Fibroblast of the aortic adventitia (primary cell): ENCODE results near the gene CYB561D1. TPM values are rescaled to one million over a fixed set of nuclear protein-coding genes. Genes with fewer than 3 reads are reported as not detected.
A peak's percentile ranks its signal among the peaks of the same experiment; 100 is the strongest.

ENCODE experiments used
- DNase-seq: peaks from one replicate; pipeline ENCODE4 v3.0.0-alpha.2; 2010; ENCODE audit warnings: low read depth
- H3K4me3 ChIP-seq: 2 replicates; pipeline ENCODE4 v1.5.1; 2011; ENCODE audit warnings: low read depth, mild to moderate bottlenecking, control low read depth, low read length, moderate library complexity
- CTCF ChIP-seq: IDR thresholded peaks from 2 replicates; pipeline ENCODE4 v1.5.1; 2011; ENCODE audit warnings: mild to moderate bottlenecking, low read length, control low read depth, inconsistent platforms; ENCODE audit not compliant: insufficient read depth
- total RNA-seq: library from RNA; depleted of rRNA; stranded (reverse); fragments of >200 nt; gene quantifications from 2 replicates; pipeline ENCODE4 v1.2.3, GENCODE V29; 2012; ENCODE audit warnings: low replicate concordance

CYB561D1 gene
- total RNA-seq, 1 donor: 8.1 TPM

GRCh38 chr1:109508001-109508872 is 14.3 kb downstream of the CYB561D1 start:
- no peak overlapping the region for H3K4me3 ChIP-seq
- DNase-seq: no peak
- TF ChIP-seq CTCF: no peak

DNA sequence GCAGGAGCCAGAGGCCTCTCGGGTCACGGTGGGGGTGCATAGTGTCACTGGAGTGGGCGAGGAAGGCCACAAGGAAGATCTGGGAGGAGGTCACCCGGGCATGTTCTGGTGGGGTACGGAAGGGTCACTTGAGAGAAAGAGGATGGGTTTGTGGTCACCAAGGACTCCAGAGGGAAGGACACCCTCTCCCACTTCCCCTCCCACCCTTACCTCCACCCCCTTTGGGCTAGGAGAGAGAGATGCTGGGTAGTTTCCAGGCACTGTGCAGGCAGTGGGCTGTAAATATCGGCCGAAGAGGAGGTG is 14.9 kb downstream of the CYB561D1 start:
- peak overlapping the region; percentile 75 for H3K4me3 ChIP-seq
- TF ChIP-seq CTCF: no peak
- DNase-seq: no peak

DNA sequence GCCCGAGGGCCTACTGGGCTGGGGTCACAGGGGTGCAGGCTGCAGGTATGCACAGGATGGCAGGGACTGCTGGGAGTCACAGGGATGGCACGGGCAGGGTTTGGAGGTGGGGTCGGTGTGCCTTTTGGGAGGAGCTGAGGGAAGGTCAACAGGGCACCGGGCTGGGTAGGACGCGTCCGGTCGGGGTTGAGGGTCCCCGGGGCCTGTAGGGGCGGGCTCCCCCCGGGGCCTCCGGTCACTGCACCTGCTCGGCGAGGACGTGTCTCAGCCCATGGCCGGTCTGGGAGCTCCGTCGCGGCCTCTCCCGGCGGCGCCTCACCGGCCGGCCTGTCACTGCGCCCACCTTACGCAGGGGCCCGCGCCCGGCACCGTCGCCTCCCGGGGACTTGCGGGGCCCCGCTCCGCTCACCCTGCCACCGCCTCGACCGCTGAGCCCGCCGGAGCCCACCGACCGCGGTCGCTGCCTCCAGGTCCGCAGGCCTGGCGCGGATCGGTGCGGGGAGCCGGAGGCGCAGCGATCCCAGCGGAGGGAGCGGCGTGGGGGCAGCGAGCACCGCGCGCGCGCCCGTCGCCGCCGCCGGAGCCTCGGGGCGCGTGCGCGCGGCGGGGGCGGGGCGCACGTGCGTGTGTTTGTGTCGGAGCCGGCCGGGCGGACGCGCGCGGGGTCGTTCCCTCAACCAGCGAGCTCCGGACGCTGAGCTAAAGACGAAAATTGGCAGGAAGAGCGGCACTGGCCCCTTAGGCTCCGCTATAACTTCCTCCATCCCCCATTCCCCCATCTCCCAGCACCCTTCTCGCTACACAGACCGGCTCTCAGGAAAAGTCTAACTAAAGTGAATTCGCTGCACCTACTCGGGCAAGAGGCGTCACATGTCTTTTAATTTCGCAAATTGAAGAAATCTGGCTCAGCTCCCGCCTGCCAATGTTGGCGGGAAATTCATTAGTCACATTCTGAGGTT is 15.6 kb downstream of the CYB561D1 start, which contains the start of gene AMIGO1:
Gene AMIGO1 (minus strand): TSS at position 552 of the 959 bp plus-strand sequence. CDS start 815 bp downstream, outside the sequence.
- peak; percentile 22 for DNase-seq
- no peak for TF ChIP-seq CTCF
- H3K4me3 ChIP-seq: peak within 1 kb of the TSS; percentile 75

DNA sequence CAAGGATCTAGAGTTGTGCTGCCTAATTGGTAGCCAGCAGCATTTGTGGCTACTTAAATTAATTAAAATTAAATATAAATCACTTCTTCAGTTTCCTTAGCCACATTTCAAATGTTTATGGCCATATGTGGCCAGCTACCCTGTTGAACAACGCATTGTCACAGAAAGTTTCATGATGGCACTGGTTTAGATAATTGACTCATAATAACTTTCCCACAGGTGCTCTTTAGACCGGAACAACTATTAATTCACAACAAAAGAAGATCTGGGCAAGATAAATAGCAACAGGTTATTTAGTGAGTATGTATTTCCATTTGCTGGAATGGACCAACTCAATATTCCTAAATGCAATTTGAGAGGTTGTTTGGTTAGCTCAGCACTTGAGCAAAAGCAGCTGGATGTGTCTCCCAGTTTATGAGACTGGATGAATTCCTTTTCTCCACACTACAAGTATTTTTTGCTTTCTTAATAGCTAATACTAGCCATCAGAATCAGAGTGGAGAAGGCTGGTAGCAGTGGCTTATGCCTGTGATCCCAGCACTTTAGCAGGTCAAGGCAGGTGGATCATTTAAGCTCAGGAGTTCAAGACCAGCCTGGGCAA is 19.3 kb downstream of the CYB561D1 start:
- no peak for DNase-seq
- no peak for TF ChIP-seq CTCF
- no peak overlapping the region for H3K4me3 ChIP-seq

GRCh38 chr1:109514846-109515245 is 21.0 kb downstream of the CYB561D1 start:
- no peak overlapping the region for H3K4me3 ChIP-seq
- TF ChIP-seq CTCF: no peak
- no peak for DNase-seq

DNA sequence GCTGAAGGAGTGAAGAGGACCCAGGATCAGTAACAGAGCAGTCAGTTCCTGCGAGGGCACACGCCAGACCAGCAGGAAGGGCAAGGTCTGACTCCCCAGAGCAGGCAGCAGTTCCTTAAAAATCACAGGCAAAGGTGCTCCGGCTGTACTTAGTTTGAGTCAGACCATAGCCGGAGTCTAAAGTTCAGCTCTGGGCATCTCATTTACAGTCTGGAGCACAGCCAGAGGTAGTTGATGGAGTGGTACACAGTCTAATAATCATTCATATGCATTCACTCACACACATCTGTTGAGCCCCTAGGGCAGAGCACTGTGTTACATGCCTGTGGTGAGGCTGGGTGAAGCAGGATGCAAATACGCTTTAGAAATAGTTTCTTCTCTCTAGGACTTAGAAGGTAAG is 23.0 kb downstream of the CYB561D1 start:
- no peak for DNase-seq
- H3K4me3 ChIP-seq: no peak overlapping the region
- TF ChIP-seq CTCF: no peak
